CD1c-positive myeloid dendritic cell (primary cell): ENCODE results near the gene FBXO39.
"Not testable (repeated sequence)": the region's sequence is repeated elsewhere in the genome, so short reads cannot be mapped to it uniquely, and the experiment has no call there.

Experiments used
- DNase-seq: peaks from one replicate; pipeline ENCODE4 v3.0.0-alpha.2; 2016; ENCODE audit errors: extremely low spot score

The FBXO39 gene

GRCh38 chr17:6789146-6789545 is 13.1 kb downstream of the FBXO39 start:
- no peak for DNase-seq

- DNase-seq, result no peak
Measured at GRCh38 chr17:6793748-6794493, 17.9 kb downstream of the FBXO39 start.

GRCh38 chr17:6796017-6796886 is 20.2 kb downstream of the FBXO39 start:
- DNase-seq, result no peak

GRCh38 chr17:6796887-6797490 is 21.0 kb downstream of the FBXO39 start:
- no peak for DNase-seq

- DNase-seq, result no peak
Measured at GRCh38 chr17:6797718-6798351, 21.8 kb downstream of the FBXO39 start.

- DNase-seq, result no peak
Measured at GRCh38 chr17:6799738-6800137, 23.7 kb downstream of the FBXO39 start.

- DNase-seq, result no peak
Measured at GRCh38 chr17:6800422-6801027, 24.5 kb downstream of the FBXO39 start.

- no peak for DNase-seq
Measured at GRCh38 chr17:6811510-6811909, 35.5 kb downstream of the FBXO39 start.

- DNase-seq, result no peak
Measured at GRCh38 chr17:6812295-6812694, 36.3 kb downstream of the FBXO39 start.

GRCh38 chr17:6815775-6816174 is 39.8 kb downstream of the FBXO39 start:
- DNase-seq, result no peak

- DNase-seq, result not testable (repeated sequence)
Measured at GRCh38 chr17:6816368-6816767, 40.4 kb downstream of the FBXO39 start.

- DNase-seq, result no peak
Measured at GRCh38 chr17:6818938-6819337, 42.9 kb downstream of the FBXO39 start.

GRCh38 chr17:6823011-6823442 is 47.0 kb downstream of the FBXO39 start:
- DNase-seq, result no peak

GRCh38 chr17:6830383-6830986 is 54.5 kb downstream of the FBXO39 start:
- no peak for DNase-seq

GRCh38 chr17:6831661-6832263 is 55.7 kb downstream of the FBXO39 start, which contains the start of gene TEKT1:
TEKT1 (minus strand) TSS chr17:6831729; CDS start chr17:6830376, 1,353 bp downstream.
- peak; percentile 92 for DNase-seq
